ENCODE results near the gene POLR2E. TPM values are rescaled to one million over a fixed set of nuclear protein-coding genes. Genes with fewer than 3 reads are reported as not detected.

Gene POLR2E
- total RNA-seq, 1 donor from 2014 or later = 181 TPM

DNA sequence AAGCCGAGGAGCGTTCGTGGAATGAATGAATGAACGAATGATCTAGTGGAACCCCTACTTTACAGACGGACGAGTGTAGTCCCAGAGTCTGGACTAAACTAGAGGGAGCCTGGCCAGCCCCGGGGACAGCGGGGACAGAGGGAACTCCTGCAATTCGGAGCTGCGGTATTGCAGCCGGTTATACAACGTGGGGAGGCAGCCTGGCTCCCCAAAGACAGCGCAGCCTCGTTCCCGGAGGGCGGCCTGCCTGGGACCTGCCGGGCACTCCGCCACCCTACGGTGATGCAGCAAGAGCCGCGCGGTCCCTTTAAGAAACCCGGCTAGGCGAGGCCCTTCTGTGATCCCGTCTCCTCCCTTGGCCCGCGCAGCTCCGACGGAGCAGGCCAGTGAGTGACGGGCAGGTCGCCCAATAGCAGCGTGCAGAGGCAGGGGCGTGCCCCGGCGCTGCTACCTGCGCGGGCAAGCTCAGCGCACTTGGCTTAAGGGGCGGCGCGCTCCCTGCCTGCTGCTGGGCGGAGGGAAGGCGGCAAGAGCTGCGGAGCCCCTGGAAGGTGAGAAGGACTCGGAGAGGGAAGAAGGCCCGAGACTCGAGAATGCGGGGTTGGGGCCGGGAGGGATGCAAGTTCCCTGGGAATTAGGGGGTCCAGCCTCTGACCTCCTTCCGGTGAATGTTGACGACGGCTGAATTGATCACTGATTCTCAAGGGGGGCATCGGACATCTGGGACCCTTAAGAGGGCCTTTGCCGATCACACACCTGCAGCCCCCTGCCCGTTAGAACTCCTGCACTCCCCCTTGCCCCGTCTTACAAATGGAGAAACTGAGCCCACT is 55.3 kb downstream of the POLR2E start, which contains the start of gene ABCA7:
Gene ABCA7, plus strand, starts transcription at position 462 of the 830 bp plus-strand sequence. CDS start 1,255 bp downstream, outside the sequence.
- Mint-ChIP-seq H3K4me3 (peak within 1 kb of the TSS; percentile 95), H3K27me3 (no peaks in the 10 kb centered on the region), H3K27ac (peak within 1 kb of the TSS; percentile 87), H3K9me3 (no peaks in the 10 kb centered on the region), H3K4me1 (ENCODE audit: unreplicated experiment) (peaks cover 24% of the 10 kb centered on the region), H3K36me3 (peaks cover 7% of the 10 kb centered on the region)
- TF ChIP-seq CTCF (conservative IDR thresholded peaks at IDR 0.05) = no peak
- DNase-seq (ENCODE audit: extremely low spot score, unreplicated experiment) = peak; percentile 99

DNA sequence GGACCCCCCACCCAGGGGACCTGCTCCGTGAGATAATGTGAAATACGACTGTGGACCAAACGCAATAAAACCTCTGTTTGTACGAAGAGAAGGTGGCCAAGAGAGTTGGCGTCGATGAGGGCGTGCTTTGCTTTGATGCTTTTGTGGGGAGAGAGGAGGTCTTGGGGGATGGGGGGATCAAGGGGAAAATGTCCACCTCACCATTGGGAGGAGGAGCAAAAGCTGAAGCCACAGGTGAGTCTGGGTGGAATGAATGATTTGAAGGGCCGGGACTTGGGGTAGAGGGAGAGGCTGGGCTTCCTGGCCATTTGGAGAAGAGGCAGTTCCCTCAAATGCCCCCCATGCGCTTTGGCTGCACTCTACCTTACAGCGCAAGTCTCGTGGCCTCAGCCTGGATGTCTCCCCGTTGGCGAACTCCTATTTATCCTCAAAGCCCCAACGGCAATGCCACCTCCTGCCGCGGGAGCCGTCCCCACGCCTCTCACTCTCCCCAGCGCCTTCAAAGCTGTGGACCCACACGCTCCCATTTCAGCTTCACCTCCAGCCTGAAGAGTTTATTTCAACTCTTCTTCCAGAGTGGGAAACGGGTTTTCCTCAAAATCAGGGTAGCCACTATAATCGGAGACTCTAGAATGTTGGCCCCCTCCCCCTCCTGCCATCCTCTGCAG is 56.1 kb downstream of the POLR2E start:
- peak overlapping the region; percentile 87 for H3K27ac Mint-ChIP-seq
- no peak for DNase-seq (ENCODE audit: extremely low spot score, unreplicated experiment)
- H3K4me1 Mint-ChIP-seq (ENCODE audit: unreplicated experiment) = peaks cover 24% of the 10 kb centered on the region
- peaks cover 7% of the 10 kb centered on the region for H3K36me3 Mint-ChIP-seq
- no peaks in the 10 kb centered on the region for H3K9me3 Mint-ChIP-seq
- H3K4me3 Mint-ChIP-seq = peak overlapping the region; percentile 95
- no peaks in the 10 kb centered on the region for H3K27me3 Mint-ChIP-seq
- TF ChIP-seq CTCF (conservative IDR thresholded peaks at IDR 0.05) = no peak

- TF ChIP-seq CTCF (conservative IDR thresholded peaks at IDR 0.05) = no peak
- Mint-ChIP-seq H3K27me3 (no peaks in the 10 kb centered on the region), H3K36me3 (peaks cover 7% of the 10 kb centered on the region), H3K4me1 (ENCODE audit: unreplicated experiment) (peaks cover 24% of the 10 kb centered on the region), H3K9me3 (no peaks in the 10 kb centered on the region), H3K4me3 (peak overlapping the region; percentile 49), H3K27ac (peak overlapping the region; percentile 87)
- no peak for DNase-seq (ENCODE audit: extremely low spot score, unreplicated experiment)
Observed at GRCh38 chr19:1037621-1038064, 57.5 kb downstream of the POLR2E start.

Other genes starting within 250 kb of the POLR2E start
- gene ELANE, start 243.1 kb downstream of the POLR2E start, total RNA-seq (ENCODE audit: low replicate concordance) = not detected in 2 replicates
- gene CFD, start 235.7 kb downstream of the POLR2E start, total RNA-seq (ENCODE audit: low replicate concordance) = 5.5 and 11.3 TPM in 2 replicates
- gene MED16, start 202.2 kb downstream of the POLR2E start, total RNA-seq (ENCODE audit: low replicate concordance) = 59.6 and 74.2 TPM in 2 replicates
- gene RNU6-9, start 201.9 kb downstream of the POLR2E start, total RNA-seq (ENCODE audit: low replicate concordance) = not detected in 2 replicates
- 48.8 and 56.7 TPM in 2 replicates for gene R3HDM4, start 182.2 kb downstream of the POLR2E start, total RNA-seq (ENCODE audit: low replicate concordance)
- gene KISS1R, start 178.0 kb downstream of the POLR2E start, total RNA-seq (ENCODE audit: low replicate concordance) = 1.2 and 2.2 TPM in 2 replicates
- gene ARID3A, start 169.3 kb downstream of the POLR2E start, total RNA-seq (ENCODE audit: low replicate concordance) = 83.0 and 124 TPM in 2 replicates
- gene WDR18, start 111.0 kb downstream of the POLR2E start, total RNA-seq (ENCODE audit: low replicate concordance) = 59.5 and 65.4 TPM in 2 replicates
- gene GRIN3B, start 95.0 kb downstream of the POLR2E start, total RNA-seq (ENCODE audit: low replicate concordance) = 0.65 and 1.00 TPM in 2 replicates
- 157 and 173 TPM in 2 replicates for gene TMEM259, start 74.3 kb downstream of the POLR2E start, total RNA-seq (ENCODE audit: low replicate concordance)
- gene RNU6-2, start 73.9 kb downstream of the POLR2E start, total RNA-seq (ENCODE audit: low replicate concordance) = not detected in 2 replicates
- gene CNN2, start 68.8 kb downstream of the POLR2E start, total RNA-seq (ENCODE audit: low replicate concordance) = 276 and 279 TPM in 2 replicates
- gene ABCA7, start 55.3 kb downstream of the POLR2E start, total RNA-seq (ENCODE audit: low replicate concordance) = 23.9 and 26.1 TPM in 2 replicates
- 2.6 and 4.5 TPM in 2 replicates for gene ARHGAP45, start 28.2 kb downstream of the POLR2E start, total RNA-seq (ENCODE audit: low replicate concordance)
- gene GPX4, start 8.6 kb upstream of the POLR2E start, total RNA-seq (ENCODE audit: low replicate concordance) = 174 and 204 TPM in 2 replicates
- 45.5 and 60.7 TPM in 2 replicates for gene SBNO2, start 78.9 kb upstream of the POLR2E start, total RNA-seq (ENCODE audit: low replicate concordance)
- 59.9 and 64.8 TPM in 2 replicates for gene STK11, start 110.4 kb upstream of the POLR2E start, total RNA-seq (ENCODE audit: low replicate concordance)
- gene CBARP, start 142.6 kb upstream of the POLR2E start, total RNA-seq (ENCODE audit: low replicate concordance) = 8.9 and 10.8 TPM in 2 replicates
- 165 and 197 TPM in 2 replicates for gene ATP5F1D, start 146.4 kb upstream of the POLR2E start, total RNA-seq (ENCODE audit: low replicate concordance)
- 122 and 127 TPM in 2 replicates for gene MIDN, start 153.2 kb upstream of the POLR2E start, total RNA-seq (ENCODE audit: low replicate concordance)
- 316 and 421 TPM in 2 replicates for gene CIRBP, start 174.0 kb upstream of the POLR2E start, total RNA-seq (ENCODE audit: low replicate concordance)
- 30.6 and 36.4 TPM in 2 replicates for gene FAM174C, start 180.2 kb upstream of the POLR2E start, total RNA-seq (ENCODE audit: low replicate concordance)
- 5.1 and 17.6 TPM in 2 replicates for gene EFNA2, start 190.5 kb upstream of the POLR2E start, total RNA-seq (ENCODE audit: low replicate concordance)

Measured in type B pancreatic cell (in vitro differentiated cells).